Prostate gland (tissue), 2 donors: Measurements from ENCODE around the gene HIVEP3.

ENCODE experiments used
- POLR2A ChIP-seq: fragments of 450-650 bp; IDR thresholded peaks from one replicate; pipeline ENCODE4 v1.6.1; 2016; ENCODE audit warnings: antibody characterized with exemption, mild to moderate bottlenecking
- POLR2AphosphoS5 ChIP-seq: sonication (generic); formaldehyde crosslinking; IDR thresholded peaks from one replicate; pipeline ENCODE4 v1.6.1; 2017; ENCODE audit warnings: antibody characterized with exemption
- TF ChIP-seq, protein P1 (sequence below), 4 experiments: fragments of 200-600 bp in 2 of 4; fragments of 450-650 bp in 2 of 4; sonication (generic) in 2 of 4; IDR thresholded peaks; 1 replicate in 3 of 4; 2 replicates in 1 of 4; pipeline ENCODE4 v1.5.1; 2016 to 2019; ENCODE audit warnings: antibody characterized with exemption in 4 of 4, mild to moderate bottlenecking in 2 of 4, moderate library complexity in 2 of 4

DNA sequence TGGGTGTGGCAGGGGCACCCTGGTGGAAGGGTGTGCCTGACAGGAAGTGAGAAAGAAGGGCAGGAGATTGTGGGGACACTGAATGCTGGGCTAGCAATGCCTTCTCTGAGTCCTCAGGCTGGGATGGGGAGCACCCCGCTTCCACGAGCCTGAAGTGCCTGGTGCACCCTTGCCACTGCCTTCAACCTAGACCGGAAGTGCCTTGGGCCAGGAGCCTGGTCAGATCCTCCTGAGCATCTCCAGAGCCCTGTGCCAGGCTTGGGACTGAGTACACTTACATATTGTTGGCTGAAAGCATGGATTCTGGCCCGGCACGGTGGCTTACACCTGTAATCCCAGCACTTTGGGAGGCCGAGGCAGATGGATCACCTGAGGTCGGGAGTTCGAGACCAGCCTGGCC lies 228.4 kb downstream of the HIVEP3 start:
- TF ChIP-seq POLR2A (no peak), POLR2AphosphoS5 (no peak)
- TF ChIP-seq, protein P1, sequence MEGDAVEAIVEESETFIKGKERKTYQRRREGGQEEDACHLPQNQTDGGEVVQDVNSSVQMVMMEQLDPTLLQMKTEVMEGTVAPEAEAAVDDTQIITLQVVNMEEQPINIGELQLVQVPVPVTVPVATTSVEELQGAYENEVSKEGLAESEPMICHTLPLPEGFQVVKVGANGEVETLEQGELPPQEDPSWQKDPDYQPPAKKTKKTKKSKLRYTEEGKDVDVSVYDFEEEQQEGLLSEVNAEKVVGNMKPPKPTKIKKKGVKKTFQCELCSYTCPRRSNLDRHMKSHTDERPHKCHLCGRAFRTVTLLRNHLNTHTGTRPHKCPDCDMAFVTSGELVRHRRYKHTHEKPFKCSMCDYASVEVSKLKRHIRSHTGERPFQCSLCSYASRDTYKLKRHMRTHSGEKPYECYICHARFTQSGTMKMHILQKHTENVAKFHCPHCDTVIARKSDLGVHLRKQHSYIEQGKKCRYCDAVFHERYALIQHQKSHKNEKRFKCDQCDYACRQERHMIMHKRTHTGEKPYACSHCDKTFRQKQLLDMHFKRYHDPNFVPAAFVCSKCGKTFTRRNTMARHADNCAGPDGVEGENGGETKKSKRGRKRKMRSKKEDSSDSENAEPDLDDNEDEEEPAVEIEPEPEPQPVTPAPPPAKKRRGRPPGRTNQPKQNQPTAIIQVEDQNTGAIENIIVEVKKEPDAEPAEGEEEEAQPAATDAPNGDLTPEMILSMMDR (IDR thresholded peaks at IDR 0.05), result no peak
